ENCODE measurements around the gene GPR171. TPM values are rescaled to one million over a fixed set of nuclear protein-coding genes. Genes with fewer than 3 reads are reported as not detected.
A peak's percentile ranks its signal among the peaks of the same experiment; 100 is the strongest.

Gene GPR171
- total and polyA plus RNA-seq, 10 donors, result 2.7 to 40.4 (median 11.1) TPM

GRCh38 chr3:151168269-151169094 is 34.5 kb downstream of the GPR171 start:
- Histone ChIP-seq H3K27me3 (replicated peaks in 1 of 7) (no peaks in the 10 kb centered on the region), H3K4me3 (no peak overlapping the region), H3K4me1 (peaks cover 25 to 47% (median 41%) of the 10 kb centered on the region in 6 donors), H3K27ac (peak overlapping the region in 6 of 8 donors; percentile 51 to 87 (median 80)), H3K36me3 (no peaks in the 10 kb centered on the region), H3K9me3 (no peaks in the 10 kb centered on the region)
- 18 to 39% (median 33%) methylated on average over 7 of the region's 7 CpGs for WGBS, 5 donors
- intact Hi-C loops (cut with DNase I; ENCODE audit: low total_unique reads), result loop anchor here (2.0 kb wide), 1 partner anchor 114 kb away; no protein-coding TSS in a partner anchor
- TF ChIP-seq POLR2AphosphoS5 (IDR thresholded peaks at IDR 0.05) (peak in 1 of 3 donors; percentile 8), CTCF (IDR thresholded peaks at IDR 0.05 in 8 of 11, conservative IDR thresholded peaks at IDR 0.05 in 3 of 11) (peak; percentile 45 to 78 (median 69)), POLR2A (IDR thresholded peaks at IDR 0.05) (no peak)
- peak; percentile 93 for DNase-seq

GRCh38 chr3:151166161-151166560 is 36.9 kb downstream of the GPR171 start:
- intact Hi-C loops (cut with DNase I; ENCODE audit: low total_unique reads), result no loop called here
- H3K4me1 ChIP-seq, result peaks cover 20 to 32% (median 31%) of the 10 kb centered on the region in 6 donors
- H3K27me3 ChIP-seq (replicated peaks in 1 of 7), result no peaks in the 10 kb centered on the region
- WGBS, 5 donors, result 83 to 93% (median 85%) methylated on average over 3 of the region's 3 CpGs
- H3K4me3 ChIP-seq, result no peak overlapping the region
- TF ChIP-seq POLR2AphosphoS5 (IDR thresholded peaks at IDR 0.05) (no peak), POLR2A (IDR thresholded peaks at IDR 0.05) (no peak), CTCF (IDR thresholded peaks at IDR 0.05 in 8 of 11, conservative IDR thresholded peaks at IDR 0.05 in 3 of 11) (no peak)
- no peak overlapping the region for H3K27ac ChIP-seq
- H3K36me3 ChIP-seq, result no peaks in the 10 kb centered on the region
- no peaks in the 10 kb centered on the region for H3K9me3 ChIP-seq
- DNase-seq, result no peak

- Histone ChIP-seq H3K27ac (no peak overlapping the region), H3K4me1 (peaks cover 11 to 23% (median 22%) of the 10 kb centered on the region in 6 donors), H3K27me3 (replicated peaks in 1 of 7) (no peaks in the 10 kb centered on the region), H3K36me3 (no peaks in the 10 kb centered on the region), H3K9me3 (no peaks in the 10 kb centered on the region), H3K4me3 (no peak overlapping the region)
- no peak for DNase-seq
- 86 to 96% (median 94%) methylated on average over 7 of the region's 7 CpGs for WGBS, 5 donors
- intact Hi-C loops (cut with DNase I; ENCODE audit: low total_unique reads), result no loop called here
- no peak for TF ChIP-seq CTCF (IDR thresholded peaks at IDR 0.05 in 8 of 11, conservative IDR thresholded peaks at IDR 0.05 in 3 of 11)
- TF ChIP-seq POLR2AphosphoS5 (IDR thresholded peaks at IDR 0.05), result no peak
- TF ChIP-seq POLR2A (IDR thresholded peaks at IDR 0.05), result no peak
Measured at GRCh38 chr3:151165226-151165625, 37.8 kb downstream of the GPR171 start.

- intact Hi-C loops (cut with DNase I; ENCODE audit: low total_unique reads), result no loop called here
- H3K36me3 ChIP-seq, result no peaks in the 10 kb centered on the region
- DNase-seq, result no peak
- H3K4me1 ChIP-seq, result peaks cover 0 to 4% (median 0%) of the 10 kb centered on the region in 6 donors
- no peaks in the 10 kb centered on the region for H3K9me3 ChIP-seq
- no peak for TF ChIP-seq CTCF (IDR thresholded peaks at IDR 0.05 in 8 of 11, conservative IDR thresholded peaks at IDR 0.05 in 3 of 11)
- TF ChIP-seq POLR2AphosphoS5 (IDR thresholded peaks at IDR 0.05), result no peak
- TF ChIP-seq POLR2A (IDR thresholded peaks at IDR 0.05), result no peak
- no peak overlapping the region for H3K4me3 ChIP-seq
- WGBS, 5 donors, result 90 to 93% (median 91%) methylated on average over 10 of the region's 10 CpGs
- no peak overlapping the region for H3K27ac ChIP-seq
- no peaks in the 10 kb centered on the region for H3K27me3 ChIP-seq (replicated peaks in 1 of 7)
Measured at GRCh38 chr3:151159806-151160205, 43.2 kb downstream of the GPR171 start.

Data from spleen (tissue), 11 donors.